OCI-LY7 (cell line): Measurements from ENCODE around the gene CEP295NL. TPM values are rescaled to one million over a fixed set of nuclear protein-coding genes. Genes with fewer than 3 reads are reported as not detected.

Source experiments
- BruUV-seq: library from RNA; stranded (reverse); fragments of 400-500 nt; replicated peaks from 2 replicates; lab custom pipeline; 2021; lab: Mats Ljungman, UMichigan
- CTCF ChIA-PET: fragments of 300-600 bp; sonication (Branson Sonifier 250); formaldehyde crosslinking; loops from one replicate; lab custom pipeline; 2022; ENCODE audit warnings: antibody characterized with exemption; ENCODE audit not compliant: unreplicated experiment; lab: Charles Lee
- POLR2A ChIA-PET: fragments of 300-600 bp; sonication (Branson Sonifier 250); formaldehyde crosslinking; loops from one replicate; lab custom pipeline; 2022; ENCODE audit warnings: antibody characterized with exemption; lab: Charles Lee
- DNase-seq: peaks from one replicate; pipeline ENCODE4 v3.0.0-alpha.2; 2015; ENCODE audit warnings: low spot score
- H2AFZ ChIP-seq: fragments of 200-600 bp; sonication (generic), shearing (Covaris generic); 2 replicates; pipeline ENCODE4 v1.6.1; 2014; ENCODE audit warnings: mild to moderate bottlenecking, antibody characterized with exemption, low read length, moderate library complexity
- H3K27ac ChIP-seq: fragments of 200-600 bp; sonication (generic); 2 replicates; pipeline ENCODE4 v1.5.1; 2014; ENCODE audit warnings: mixed run types, low read depth, mild to moderate bottlenecking, moderate library complexity, low read length, inconsistent platforms; ENCODE audit not compliant: poor library complexity, severe bottlenecking
- H3K36me3 ChIP-seq: fragments of 200-600 bp; sonication (generic); 2 replicates; pipeline ENCODE4 v1.6.1; 2014; ENCODE audit warnings: mild to moderate bottlenecking, antibody characterized with exemption, low read length, moderate library complexity, mixed read lengths; ENCODE audit not compliant: insufficient read depth
- H3K4me1 ChIP-seq: fragments of 200-600 bp; sonication (generic); 2 replicates; pipeline ENCODE4 v1.5.1; 2014; ENCODE audit warnings: mild to moderate bottlenecking, low read length; ENCODE audit not compliant: insufficient read depth, poor library complexity, severe bottlenecking
- H3K4me2 ChIP-seq: fragments of 200-600 bp; sonication (generic); 2 replicates; pipeline ENCODE4 v1.6.1; 2014; ENCODE audit warnings: mild to moderate bottlenecking, low read length
- H3K4me3 ChIP-seq: fragments of 200-600 bp; sonication (generic); 2 replicates; pipeline ENCODE4 v1.5.1; 2014; ENCODE audit warnings: mild to moderate bottlenecking, low read depth, low read length; ENCODE audit not compliant: poor library complexity, severe bottlenecking
- H3K79me2 ChIP-seq: fragments of 200-600 bp; sonication (generic); 2 replicates; pipeline ENCODE4 v1.6.1; 2016; ENCODE audit warnings: low read depth, mild to moderate bottlenecking, low read length, moderate library complexity, mixed read lengths; ENCODE audit not compliant: insufficient read depth
- H3K9me2 ChIP-seq: fragments of 200-600 bp; sonication (generic); 2 replicates; pipeline ENCODE4 v1.6.1; 2016; ENCODE audit warnings: mild to moderate bottlenecking, low read length, mixed read lengths; ENCODE audit not compliant: insufficient read depth
- H3K9me3 ChIP-seq: fragments of 200-600 bp; sonication (generic); 2 replicates; pipeline ENCODE4 v1.6.1; 2014; ENCODE audit warnings: mild to moderate bottlenecking, mixed run types, low read length, mixed read lengths
- H4K20me1 ChIP-seq: fragments of 200-600 bp; sonication (generic); 2 replicates; pipeline ENCODE4 v1.6.1; 2014; ENCODE audit warnings: mild to moderate bottlenecking, antibody characterized with exemption, low read length, moderate library complexity, mixed read lengths; ENCODE audit not compliant: insufficient read depth
- EZH2phosphoT487 ChIP-seq: fragments of 200-600 bp; sonication (generic); IDR thresholded peaks from 2 replicates; pipeline ENCODE4 v1.6.1; 2018; ENCODE audit warnings: low read depth, borderline replicate concordance, mild to moderate bottlenecking, mixed run types, antibody characterized with exemption, low read length, moderate library complexity, mixed read lengths
- intact Hi-C: fragments of 100-400 bp; cut with micrococcal nuclease; formaldehyde crosslinking; loops from one replicate; pipeline ENCODE4 v1.10.0; 2022; ENCODE audit not compliant: unreplicated experiment
- total RNA-seq, 2 experiments: library from RNA; depleted of rRNA in 1 of 2; stranded (reverse); fragments of >200 nt in 1 of 2; shearing (Covaris generic) in 1 of 2; gene quantifications; 2 replicates each; pipeline ENCODE4 v1.2.3, GENCODE V29; 2014 to 2022
- TF ChIP-seq, protein P1 (sequence below): fragments of 200-600 bp; sonication (generic); conservative IDR thresholded peaks from 2 replicates; pipeline ENCODE4 v1.5.1; 2014; ENCODE audit warnings: mild to moderate bottlenecking, antibody characterized with exemption, low read length, moderate library complexity, mixed read lengths

Gene CEP295NL
- total RNA-seq, 2 experiments from 2014 or later: not detected

DNA sequence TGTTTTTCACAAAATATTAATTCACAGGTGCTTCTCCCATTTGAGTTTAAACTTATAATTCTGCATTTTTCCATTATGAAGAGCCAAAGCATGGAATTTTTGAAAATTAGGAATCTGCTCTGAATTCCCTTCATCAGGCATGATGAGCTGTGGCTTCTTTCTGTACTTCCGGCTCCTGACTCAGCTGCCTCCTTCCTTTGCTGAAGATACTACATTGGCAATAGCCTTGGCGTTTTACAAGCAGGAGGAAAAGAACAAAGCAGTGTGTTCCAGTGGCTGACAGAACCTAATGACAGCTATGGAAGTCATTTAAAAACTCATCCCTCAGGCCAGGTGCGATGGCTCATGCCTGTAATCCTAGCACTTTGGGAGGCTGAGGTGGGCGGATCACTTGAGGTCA, 44.0 kb downstream of the CEP295NL start:
- ChIA-PET POLR2A (interaction anchor here (0.6 kb wide), 1 partner anchor 13 kb away, joined by 3 read pairs; no protein-coding TSS in a partner anchor), CTCF (no interaction called here)
- BruUV-seq: no TSS peak
- TF ChIP-seq, protein P1, sequence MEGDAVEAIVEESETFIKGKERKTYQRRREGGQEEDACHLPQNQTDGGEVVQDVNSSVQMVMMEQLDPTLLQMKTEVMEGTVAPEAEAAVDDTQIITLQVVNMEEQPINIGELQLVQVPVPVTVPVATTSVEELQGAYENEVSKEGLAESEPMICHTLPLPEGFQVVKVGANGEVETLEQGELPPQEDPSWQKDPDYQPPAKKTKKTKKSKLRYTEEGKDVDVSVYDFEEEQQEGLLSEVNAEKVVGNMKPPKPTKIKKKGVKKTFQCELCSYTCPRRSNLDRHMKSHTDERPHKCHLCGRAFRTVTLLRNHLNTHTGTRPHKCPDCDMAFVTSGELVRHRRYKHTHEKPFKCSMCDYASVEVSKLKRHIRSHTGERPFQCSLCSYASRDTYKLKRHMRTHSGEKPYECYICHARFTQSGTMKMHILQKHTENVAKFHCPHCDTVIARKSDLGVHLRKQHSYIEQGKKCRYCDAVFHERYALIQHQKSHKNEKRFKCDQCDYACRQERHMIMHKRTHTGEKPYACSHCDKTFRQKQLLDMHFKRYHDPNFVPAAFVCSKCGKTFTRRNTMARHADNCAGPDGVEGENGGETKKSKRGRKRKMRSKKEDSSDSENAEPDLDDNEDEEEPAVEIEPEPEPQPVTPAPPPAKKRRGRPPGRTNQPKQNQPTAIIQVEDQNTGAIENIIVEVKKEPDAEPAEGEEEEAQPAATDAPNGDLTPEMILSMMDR: no peak
- Histone ChIP-seq H3K4me3 (no peak overlapping the region), H3K27ac (no peak overlapping the region), H3K4me1 (no peaks in the 10 kb centered on the region), H3K79me2 (no peaks in the 10 kb centered on the region), H3K9me3 (no peaks in the 10 kb centered on the region), H4K20me1 (no peaks in the 10 kb centered on the region), H3K36me3 (no peaks in the 10 kb centered on the region), H2AFZ (no peak overlapping the region), H3K9me2 (no peaks in the 10 kb centered on the region), H3K4me2 (no peak overlapping the region)
- no peak for DNase-seq
- intact Hi-C loops: no loop called here

DNA sequence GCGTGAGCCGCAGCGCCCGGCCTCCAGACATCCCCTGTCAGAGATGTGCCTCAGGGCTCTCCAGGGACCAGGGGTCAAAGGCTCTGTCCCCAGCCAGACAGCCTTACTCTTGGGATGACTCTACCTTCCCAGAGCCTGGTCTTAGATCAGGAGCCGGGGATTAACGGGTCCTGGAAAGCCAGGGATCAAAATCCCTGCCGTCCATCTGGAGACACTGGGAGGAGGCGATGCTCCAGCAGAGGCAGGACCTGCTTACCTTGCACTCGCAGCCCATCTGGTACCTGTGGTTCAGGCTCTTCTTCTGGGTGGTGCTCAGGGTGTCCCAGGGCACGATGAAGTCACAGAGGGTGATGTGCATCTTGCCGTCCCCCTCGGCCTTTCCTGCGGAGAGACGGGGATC, 45.7 kb downstream of the CEP295NL start:
- CTCF ChIA-PET: no interaction called here
- no peak for TF ChIP-seq EZH2phosphoT487
- TF ChIP-seq, protein P1: no peak

DNA sequence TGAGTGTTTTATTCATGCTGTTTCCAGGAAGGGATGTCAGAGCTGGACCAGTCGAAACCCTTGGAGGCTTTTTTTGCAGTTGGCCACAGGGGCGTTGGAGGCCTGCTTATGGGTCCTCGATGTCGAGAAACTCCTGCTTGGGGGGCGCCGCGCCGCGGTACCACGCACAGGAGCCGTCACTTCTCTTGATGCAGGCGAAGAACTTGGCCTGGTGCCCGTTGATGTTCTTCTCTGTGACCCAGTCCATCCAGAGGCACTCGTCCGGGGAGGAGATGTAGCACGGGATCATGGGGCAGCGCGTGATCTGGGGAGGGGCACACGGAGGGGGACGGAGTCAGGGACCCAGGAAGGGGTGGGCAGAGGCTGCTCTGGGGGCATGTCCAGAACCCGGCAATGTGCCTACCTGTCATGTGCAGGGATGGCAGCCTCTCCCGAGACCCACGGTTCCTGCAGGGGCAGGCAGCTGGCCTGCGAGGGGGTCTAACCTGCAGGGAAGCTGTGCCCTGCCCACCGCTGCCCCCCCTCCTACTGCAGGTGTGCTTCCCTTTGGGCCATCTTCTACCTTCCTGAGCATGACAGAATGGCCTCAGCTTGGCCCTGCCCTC, 47.3 kb downstream of the CEP295NL start:
- BruUV-seq: no TSS peak
- no peaks in the 10 kb centered on the region for H3K4me1 ChIP-seq
- no peak overlapping the region for H3K4me2 ChIP-seq
- H3K4me3 ChIP-seq: no peak overlapping the region
- CTCF ChIA-PET: no interaction called here
- no peaks in the 10 kb centered on the region for H3K9me3 ChIP-seq
- H3K27ac ChIP-seq: no peak overlapping the region
- H3K9me2 ChIP-seq: no peaks in the 10 kb centered on the region
- POLR2A ChIA-PET: no interaction called here
- H4K20me1 ChIP-seq: no peaks in the 10 kb centered on the region
- H3K79me2 ChIP-seq: no peaks in the 10 kb centered on the region
- intact Hi-C loops: no loop called here
- no peak overlapping the region for H2AFZ ChIP-seq
- no peaks in the 10 kb centered on the region for H3K36me3 ChIP-seq
- no peak for DNase-seq
- TF ChIP-seq, protein P1: no peak
- TF ChIP-seq EZH2phosphoT487: no peak

More for the DNA sequence above, 45.7 kb downstream of the CEP295NL start:
- Histone ChIP-seq H3K27ac (no peak overlapping the region), H4K20me1 (no peaks in the 10 kb centered on the region), H3K4me1 (no peaks in the 10 kb centered on the region), H3K36me3 (no peaks in the 10 kb centered on the region), H2AFZ (no peak overlapping the region), H3K9me3 (no peaks in the 10 kb centered on the region), H3K9me2 (no peaks in the 10 kb centered on the region), H3K4me3 (no peak overlapping the region), H3K4me2 (no peak overlapping the region), H3K79me2 (no peaks in the 10 kb centered on the region)
- intact Hi-C loops: no loop called here
- POLR2A ChIA-PET: interaction anchor here (0.5 kb wide), 1 partner anchor 33 kb away, joined by 4 read pairs; no protein-coding TSS in a partner anchor
- DNase-seq: no peak
- BruUV-seq: no TSS peak
